ENCODE measurements around the gene USP44.
"Not testable (repeated sequence)": the region's sequence is repeated elsewhere in the genome, so short reads cannot be mapped to it uniquely, and the experiment has no call there.

USP44 gene

DNA sequence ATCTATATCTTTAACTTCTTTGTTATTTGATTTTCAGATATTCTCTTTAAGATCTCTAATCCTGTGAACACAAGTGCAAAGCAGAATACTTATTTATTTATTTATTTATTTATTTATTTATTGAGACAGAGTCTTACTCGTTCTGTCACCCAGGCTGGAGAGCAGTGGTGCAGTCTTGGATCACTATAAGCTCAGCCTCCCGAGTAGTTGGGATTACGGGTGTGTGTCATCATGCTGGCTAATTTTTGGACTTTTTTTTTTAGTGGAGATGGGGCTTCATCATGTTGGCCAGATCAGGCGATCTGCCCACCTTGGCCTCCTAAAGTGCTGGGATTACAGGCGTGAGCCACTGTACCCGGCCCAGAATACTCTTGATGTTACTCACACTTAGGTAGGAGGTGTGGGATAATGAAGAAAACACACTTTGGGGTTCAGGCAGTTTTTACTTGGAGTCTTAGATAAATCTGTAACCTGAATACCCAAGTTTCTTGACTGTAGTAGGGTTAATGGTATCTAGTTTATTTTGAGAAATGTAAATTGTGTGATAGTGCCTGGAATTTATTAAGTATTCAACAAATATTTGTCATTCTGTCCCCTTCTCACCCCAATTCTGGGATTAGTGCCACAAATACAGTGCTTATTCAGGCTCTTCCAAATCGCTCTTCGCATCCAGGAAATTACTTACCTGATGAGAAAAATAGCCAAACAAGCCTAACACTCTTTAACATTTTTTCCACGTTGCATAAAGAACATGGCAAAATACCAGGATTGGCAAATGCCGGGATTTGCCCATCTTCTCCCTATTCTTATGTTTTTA is 44.4 kb downstream of the USP44 start:
- no peak for DNase-seq (ENCODE audit: low read depth)

DNA sequence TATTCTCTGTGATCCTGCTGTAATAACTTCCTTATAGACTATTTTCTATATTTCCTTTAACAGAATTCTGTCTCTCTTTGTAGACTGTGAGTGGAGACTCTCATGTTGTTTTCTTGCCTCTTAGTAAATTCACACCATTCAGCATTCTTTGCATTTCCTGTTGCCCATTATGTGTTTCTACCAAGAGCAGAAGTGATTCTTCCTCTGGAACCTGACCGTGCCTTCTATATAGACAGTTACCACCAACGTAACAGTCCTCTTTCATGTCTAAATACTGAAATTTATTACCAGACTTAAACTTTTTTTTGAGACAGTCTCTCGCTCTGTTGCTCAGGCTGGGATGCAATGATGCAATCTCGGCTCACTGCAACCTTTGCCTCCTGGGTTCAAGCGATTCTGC is 46.2 kb downstream of the USP44 start:
- no peak for DNase-seq (ENCODE audit: low read depth)

DNA sequence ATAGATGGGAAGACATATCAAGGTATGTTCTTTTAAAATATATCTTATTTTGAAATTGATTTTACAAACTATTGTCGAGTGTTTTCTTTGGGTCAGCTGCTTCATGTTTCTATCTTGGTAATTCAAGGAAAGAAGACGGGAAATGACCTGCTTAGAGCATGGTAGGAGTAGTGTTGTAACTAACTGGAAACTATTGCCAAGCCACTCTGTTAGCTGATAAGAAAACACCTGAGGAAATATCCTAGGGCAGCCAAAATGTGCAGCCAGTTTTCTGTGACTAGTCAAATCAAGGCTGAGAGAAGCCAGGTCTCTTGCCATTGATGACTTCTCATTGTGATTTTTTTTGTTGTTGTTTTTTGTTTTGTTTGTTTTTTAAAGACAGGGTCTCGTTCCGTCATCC is 47.1 kb downstream of the USP44 start:
- no peak for DNase-seq (ENCODE audit: low read depth)

DNA sequence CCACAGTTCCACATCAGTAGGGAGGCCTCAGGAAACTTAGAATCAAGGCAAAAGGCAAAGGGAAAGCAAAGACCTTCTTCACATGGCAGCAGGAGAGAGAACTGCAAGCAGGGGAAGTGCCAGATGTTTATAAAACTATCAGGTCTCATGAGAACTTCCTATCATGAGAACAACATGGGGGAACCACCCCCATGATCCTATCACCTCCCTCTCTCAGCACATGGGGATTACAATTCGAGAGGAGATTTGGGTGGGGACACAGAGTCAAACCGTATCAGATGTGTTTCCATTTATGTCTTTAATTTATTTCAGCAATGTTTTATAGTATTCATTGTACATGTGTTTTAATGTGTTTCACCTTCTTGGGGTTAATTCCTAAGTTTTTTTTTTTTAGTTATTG is 51.5 kb downstream of the USP44 start:
- no peak for DNase-seq (ENCODE audit: low read depth)

DNA sequence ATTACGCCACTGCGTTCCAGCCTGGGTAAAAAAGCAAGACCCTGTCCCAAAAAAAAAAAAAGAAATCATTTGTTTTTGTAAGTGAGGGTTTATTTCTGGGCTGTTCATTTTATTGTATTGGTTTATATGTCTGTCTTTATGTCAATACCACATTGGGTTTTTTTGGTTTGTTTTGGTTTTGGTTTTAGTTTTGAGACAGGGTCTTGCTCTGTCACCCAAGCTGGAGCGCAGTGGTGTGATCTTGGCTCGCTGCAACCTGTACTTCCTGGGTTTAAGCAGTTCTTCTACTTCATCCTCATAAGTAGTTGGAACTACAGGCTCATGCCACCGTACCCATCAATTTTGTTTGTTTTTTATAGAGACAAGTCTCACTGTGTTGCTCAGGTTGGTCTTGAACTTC is 52.3 kb downstream of the USP44 start:
- no peak for DNase-seq (ENCODE audit: low read depth)

DNA sequence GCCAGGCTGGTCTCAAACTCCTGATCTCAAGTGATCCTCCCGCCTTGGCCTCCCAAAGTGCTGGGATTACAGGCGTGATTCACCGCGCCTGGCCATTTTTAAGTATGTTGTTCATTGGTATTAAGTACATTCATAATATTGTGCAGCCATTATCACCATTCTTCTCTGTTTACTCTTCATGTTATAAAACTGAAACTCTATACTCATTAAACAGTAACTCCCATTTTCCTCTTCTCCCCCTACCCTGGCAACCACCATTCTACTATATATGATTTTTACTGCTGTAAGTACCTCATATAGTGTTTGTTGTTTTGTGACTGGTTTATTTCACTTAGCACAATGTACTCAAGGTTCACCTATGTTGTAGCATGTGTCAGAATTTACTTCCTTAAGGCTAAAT is 54.2 kb downstream of the USP44 start:
- no peak for DNase-seq (ENCODE audit: low read depth)

DNA sequence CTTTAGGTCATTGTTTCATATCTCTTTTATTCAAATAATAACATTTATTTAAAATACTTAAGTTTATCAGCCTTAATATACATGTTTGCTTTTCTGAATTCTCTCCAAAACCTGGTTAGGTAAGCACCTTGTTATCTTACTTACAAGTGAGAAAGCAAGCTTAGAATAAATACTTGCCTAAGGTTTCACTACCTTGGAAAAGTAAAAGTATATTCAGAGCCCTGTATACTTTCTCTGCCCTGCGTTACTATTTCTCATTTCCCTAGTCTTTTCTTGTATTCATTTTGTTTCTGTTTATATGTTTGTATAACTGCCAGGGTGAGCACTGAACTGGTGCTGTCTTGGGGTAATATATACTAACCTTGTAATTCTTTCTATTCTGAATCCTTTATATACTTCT is 55.8 kb downstream of the USP44 start:
- no peak for DNase-seq (ENCODE audit: low read depth)

DNA sequence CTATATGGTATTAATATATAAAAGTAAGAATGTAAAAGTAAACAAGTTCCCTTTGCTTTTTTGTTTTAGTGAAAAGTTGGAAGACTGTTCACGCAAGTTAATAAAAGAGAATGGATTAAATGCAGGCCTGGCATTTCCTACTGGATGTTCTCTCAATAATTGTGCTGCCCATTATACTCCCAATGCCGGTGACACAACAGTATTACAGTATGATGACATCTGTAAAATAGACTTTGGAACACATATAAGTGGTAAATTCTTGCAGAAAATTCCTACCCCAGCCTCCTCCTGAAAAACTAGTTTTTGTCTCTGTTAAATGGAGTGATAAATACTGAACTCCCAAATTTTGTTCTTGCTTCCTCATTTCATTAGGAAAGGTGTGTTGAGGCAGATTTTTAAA is 56.4 kb downstream of the USP44 start:
- DNase-seq (ENCODE audit: low read depth), result no peak

DNA sequence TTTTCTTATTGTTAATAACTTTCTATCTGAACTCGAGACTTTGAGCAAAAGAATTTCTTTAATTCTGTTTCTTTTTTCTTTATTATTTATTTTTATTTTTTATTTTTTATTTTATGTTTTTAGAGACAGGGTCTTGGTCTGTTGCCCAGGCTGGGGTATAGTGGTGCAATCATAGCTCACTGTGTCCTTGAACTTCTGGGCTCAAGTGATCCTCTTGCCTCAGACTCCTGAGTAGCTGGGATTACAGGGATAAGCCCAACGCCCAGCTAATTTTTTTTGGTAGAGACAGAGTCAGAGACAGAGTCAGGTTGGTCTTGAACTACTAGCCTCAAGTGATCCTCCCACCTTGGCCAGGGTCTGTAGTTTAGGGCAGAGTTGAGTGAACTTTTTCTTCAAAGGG is 58.8 kb downstream of the USP44 start:
- no peak for DNase-seq (ENCODE audit: low read depth)

DNA sequence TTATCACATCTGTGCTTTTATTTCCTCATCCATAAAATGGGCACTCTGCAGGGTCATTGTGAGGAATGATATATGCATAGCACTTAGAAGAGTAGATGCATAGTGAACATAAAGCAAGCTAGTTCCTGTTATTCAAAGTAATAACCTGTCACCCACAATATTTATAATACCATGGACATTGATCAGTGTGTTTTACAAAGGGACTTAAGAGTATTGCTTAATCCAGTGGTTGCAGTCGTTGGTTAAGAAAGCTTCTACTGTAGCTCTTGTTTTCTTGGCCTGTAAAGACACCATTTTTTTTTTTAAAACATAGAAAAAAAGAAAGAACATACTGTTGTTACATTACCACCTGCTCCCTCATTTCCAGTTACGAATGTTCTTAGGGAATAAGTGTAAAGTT is 64.3 kb downstream of the USP44 start:
- no peak for DNase-seq (ENCODE audit: low read depth)

DNA sequence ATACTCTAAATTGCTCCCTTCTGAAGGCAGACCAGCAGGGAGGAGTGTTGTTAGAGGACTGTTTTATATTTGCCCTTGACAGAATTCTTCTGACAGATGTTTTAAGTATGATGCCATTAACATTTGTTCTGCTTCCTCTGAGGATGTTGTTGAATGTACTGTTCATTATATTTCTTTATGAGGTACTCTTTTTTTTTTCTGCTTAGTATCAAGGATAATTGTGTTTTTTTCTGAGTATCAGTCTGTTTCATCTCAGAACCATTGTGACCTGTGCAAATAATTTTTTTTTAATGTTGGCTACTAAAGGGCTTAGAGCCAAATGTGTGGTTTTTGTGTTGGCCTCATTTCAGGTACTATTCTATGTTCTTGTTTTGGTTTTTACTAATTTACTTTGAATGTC is 66.8 kb downstream of the USP44 start:
- no peak for DNase-seq (ENCODE audit: low read depth)

DNA sequence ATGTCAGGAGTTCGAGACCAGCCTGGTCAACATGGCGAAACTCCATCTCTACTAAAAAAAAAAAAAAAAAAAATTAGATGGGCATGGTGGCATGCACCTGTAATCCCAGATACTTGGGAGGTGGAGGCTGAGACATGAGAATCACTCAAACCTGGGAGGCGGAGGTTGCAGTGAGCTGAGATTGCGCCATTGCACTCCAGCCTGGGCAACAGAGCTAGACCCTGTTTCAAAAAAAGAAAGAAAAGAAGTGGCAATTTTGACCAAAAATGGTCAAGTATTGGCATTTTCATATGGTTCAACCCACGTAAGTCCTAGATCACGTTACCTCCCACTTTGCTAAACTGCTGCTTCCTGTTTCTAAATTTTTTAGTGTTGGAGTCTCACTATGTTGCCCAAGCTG is 68.7 kb downstream of the USP44 start:
- not testable (repeated sequence) for DNase-seq (ENCODE audit: low read depth)

DNA sequence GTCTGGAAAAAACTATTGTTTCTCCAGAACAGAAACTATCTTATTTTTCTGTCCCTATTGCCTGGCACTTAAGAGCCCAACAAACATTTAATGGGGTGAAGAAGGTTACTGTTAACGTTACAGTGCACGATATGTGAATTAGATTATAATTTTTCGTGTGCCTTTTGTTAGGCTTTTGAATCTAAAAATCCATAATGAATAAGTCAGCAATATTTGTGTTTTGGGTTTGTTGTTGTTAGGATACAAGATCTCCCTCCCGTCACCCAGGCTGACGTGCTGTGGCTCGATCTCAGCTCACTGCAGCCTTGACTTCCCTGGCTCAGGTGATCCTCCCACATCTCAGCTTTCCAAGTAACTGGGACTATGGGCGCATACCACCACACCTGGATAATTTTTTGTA is 69.4 kb downstream of the USP44 start:
- DNase-seq (ENCODE audit: low read depth), result no peak

DNA sequence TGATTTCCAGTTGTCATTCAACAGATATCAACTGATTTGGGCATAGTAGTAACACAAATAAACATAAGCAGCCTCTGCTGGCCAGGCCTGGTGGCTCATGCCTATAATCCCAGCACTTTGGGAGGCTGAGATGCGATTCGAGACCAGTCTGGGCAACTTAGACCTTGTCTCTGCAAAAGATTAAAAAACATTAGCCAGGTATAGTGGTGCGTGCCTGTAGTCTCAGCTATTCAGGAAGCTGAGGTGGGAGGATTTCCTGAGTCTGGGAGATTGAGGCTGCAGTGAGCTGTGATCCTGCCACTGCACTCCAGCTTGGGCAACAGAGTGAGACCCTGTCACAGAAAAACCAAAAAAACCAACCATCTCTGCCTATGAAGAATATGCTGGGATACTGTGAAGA is 70.2 kb downstream of the USP44 start:
- no peak for DNase-seq (ENCODE audit: low read depth)

DNA sequence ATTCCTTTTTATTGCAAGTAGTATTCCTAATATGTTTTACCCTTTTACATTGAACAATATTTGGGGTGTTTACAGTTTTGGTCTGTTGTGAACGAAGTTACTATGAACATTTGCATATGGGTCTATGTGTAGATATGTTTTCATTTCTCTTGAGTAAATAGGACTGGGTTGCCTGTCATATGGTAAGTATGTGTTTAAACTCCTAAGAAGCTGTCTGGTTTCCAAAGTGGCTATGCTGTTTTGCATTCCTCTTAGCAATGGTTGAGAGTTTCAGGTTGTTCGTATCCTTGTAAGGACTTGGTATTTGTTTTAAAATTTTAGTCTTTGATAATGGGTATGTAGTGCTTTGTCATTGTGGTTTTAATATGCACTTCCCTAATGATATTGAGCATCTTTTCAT is 71.0 kb downstream of the USP44 start:
- no peak for DNase-seq (ENCODE audit: low read depth)

DNA sequence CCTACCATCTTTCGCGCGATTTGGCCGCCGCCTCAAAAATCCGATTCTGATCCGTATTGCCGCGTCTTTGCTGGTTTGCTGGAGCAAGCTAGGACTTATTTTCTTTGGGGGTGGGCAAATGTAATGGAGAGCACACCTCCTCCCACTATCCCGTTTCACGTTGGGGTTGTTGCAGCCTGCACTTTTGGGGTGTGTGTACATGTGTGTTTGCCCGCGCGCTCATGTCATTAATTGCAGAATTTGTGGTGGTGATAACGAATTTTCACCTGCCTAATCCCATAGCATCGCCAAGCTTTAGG is 76.7 kb downstream of the USP44 start:
- no peak for DNase-seq (ENCODE audit: low read depth)

DNA sequence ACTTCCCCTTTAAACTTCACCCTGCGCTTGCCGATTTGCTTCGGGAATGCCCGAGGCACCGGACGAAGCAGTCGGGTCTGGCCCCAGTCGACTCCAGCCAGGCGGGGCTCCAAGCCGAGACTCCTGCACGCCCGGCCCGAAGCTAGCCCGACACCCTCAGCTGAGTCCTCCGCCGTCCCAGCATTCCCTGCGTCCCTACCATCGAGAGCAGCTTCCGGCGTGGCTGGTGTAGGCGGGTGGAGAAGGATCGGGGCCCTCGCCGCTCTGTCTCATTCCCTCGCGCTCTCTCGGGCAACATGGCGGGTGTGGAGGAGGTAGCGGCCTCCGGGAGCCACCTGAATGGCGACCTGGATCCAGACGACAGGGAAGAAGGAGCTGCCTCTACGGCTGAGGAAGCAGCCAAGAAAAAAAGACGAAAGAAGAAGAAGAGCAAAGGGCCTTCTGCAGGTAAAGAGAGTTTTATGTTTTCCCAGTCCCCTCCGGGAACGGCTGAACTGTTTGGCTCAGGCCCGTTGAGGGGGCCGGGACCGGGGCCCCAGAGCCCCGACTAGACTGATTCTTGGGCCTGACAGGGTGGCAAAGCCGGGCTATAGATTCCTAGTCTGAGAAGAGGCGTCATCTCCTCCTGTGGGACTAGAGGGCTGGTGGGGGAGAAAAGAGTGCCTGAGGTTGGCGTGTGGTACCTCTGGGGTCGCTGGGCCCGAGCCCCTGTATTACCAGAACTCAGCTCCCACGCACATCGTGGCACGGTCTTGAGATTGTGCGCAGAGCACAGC is 77.2 kb downstream of the USP44 start, which contains the start of gene METAP2:
Gene METAP2, plus strand, starts transcription at position 269 of the 776 bp plus-strand sequence. Its CDS starts 28 bp downstream, at position 297.
- DNase-seq (ENCODE audit: low read depth), result peak; percentile 98

DNA sequence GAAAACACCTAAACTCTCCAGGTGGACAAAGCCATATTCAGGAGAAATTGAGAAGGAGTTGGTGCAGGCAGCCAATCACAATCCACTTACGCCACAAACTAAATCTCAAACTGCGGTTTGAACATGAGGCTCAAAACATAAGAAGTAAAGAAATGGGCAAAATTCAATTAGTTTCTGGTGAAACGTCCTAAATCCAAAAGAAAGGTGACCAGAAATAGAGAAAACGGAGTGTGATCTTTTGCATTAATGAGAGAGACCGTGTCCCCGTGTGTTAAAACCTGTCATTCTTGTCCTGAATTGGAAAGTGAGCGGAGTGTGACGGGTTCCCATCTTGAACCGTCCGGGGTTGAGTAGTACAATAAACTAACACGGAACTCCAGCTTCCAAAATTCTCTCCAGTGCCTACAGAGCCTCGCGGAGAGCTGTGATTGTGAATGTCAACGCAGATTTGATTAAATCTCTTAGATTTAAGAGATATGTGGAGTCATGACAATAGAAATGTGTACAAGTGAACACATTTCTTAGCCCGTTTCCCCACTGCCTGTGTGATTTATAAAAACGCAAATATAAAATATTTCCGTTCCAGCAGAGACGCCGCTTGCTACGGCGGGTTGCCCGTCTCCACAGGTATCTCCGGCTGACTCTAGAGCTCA is 77.9 kb downstream of the USP44 start:
- peak; percentile 63 for DNase-seq (ENCODE audit: low read depth)

DNA sequence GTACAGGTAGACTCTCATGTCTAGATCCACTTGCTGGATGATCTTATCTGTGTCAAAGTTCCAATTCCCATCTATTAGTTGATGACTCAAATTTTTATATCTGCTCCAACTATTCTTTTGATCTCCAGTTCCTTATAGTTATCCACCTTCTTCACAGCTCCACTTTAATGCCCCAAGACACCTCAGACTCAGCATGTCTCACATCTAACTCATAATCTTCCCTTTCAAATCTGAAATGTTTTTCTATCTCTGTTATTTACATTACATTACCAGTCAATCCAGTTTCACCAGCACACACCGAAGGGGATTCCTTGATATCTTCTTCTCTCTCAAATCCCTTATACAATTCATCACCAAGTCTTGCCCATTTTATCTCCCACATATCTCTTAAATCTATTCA is 81.0 kb downstream of the USP44 start:
- no peak for DNase-seq (ENCODE audit: low read depth)
